GM21576 (cell line): ENCODE results near the gene HMG20A.
"Not testable (repeated sequence)": the region's sequence is repeated elsewhere in the genome, so short reads cannot be mapped to it uniquely, and the experiment has no call there.

Experiments used
- ATAC-seq: cut with Tn5 transposase; IDR thresholded peaks from one replicate; pipeline ENCODE4 v1.9.1; 2021; ENCODE audit warnings: mild to moderate bottlenecking, moderate library complexity; ENCODE audit not compliant: unreplicated experiment

Gene HMG20A

DNA sequence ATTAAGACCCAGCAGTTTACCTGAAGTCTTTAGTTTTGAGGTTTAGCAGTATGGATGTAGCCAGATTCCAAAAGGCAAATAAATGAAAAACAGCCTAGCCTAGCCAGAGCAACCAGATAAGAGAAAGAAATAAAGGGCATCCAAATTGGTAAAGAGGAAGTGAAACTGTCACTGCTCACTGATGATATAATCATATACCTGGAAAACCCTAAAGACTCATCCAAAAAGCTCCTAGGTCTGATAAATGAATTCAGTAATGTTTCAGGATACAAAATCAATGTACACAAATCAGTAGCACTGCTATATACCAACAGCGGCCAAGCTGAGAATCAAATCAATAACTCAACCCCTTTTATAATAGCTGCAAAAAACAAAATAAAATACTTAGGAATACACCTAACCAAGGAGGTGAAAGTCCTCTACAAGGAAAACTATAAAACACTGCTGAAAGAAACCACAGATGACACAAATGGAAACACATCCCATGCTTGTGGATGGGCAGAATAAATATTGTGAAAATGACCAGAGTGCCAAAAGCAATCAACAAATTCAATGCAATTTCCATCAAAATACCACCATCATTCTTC lies 14.4 kb upstream of the HMG20A start:
- not testable (repeated sequence) for ATAC-seq

DNA sequence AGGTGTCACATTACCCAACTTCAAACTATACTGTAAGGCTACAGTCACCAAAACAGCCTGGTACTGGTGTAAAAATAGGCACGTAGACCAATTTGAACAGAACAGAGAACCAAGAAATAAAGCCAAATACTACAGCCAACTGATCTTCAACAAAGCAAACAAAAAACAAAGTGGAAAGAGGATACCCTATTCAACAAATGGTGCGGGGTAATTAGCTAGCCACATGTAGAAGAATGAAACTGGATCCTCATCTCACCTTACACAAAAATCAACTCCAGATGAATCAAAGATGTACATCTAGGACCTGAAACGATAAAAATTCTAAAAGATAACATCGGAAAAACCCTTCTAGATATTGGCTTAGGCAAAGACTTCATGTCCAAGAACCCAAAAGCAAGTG lies 13.8 kb upstream of the HMG20A start:
- no peak for ATAC-seq

DNA sequence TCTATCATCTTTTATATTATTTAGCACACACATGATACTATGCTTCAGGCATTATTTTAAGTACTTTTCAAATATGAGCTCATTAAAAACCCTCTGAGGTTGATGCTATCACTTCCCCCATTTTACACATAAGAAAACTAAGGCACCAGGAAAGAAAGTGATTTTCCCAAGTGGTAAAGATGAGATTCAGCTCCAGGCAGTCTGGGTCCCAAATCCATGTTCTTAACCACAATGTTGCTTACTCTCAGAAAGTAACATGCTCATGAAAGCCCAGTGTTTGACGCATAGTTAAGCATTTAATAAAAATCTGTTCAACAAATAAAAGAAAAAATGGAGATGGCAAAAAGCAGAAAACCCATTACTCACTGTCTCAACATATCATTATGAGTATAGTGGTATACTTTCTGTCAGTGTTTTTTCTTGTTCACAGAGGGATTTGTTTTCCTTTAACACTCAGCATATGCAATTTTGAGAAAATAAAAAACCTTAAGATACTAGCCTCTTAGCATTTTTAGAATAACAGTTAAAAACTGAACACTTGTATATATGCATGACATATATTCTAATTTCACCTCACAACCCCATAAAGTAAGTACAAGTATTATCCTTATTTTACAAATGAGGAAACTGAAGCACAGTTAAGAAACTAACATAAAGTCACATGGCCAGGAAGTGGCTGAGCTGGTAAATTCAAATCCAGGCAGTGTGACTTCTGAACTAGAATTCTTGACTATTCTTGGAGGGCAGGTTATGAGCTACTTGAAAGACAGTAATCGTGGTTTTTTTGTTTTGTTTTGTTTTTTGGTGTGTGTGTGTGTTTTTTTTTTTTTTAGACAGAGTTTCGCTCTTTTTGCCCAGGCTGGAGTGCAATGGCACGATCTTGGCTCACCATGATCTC lies 11.2 kb upstream of the HMG20A start:
- peak; percentile 63 for ATAC-seq

DNA sequence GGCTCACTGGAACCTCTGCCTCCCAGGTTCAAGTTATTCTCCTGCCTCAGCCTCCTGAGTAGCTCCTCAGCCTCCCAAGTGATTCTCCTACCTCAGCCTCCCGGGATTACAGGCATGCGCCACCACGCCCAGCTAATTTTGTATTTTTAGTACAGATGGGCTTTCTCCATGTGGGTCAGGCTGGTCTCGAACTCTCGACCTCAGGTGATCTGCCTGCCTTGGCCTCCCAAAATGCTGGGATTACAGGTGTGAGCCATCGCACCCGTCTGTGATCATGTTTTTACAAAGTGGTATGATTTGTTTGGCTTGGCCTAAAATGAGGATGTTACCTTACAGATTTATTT lies 10.6 kb upstream of the HMG20A start:
- not testable (repeated sequence) for ATAC-seq

DNA sequence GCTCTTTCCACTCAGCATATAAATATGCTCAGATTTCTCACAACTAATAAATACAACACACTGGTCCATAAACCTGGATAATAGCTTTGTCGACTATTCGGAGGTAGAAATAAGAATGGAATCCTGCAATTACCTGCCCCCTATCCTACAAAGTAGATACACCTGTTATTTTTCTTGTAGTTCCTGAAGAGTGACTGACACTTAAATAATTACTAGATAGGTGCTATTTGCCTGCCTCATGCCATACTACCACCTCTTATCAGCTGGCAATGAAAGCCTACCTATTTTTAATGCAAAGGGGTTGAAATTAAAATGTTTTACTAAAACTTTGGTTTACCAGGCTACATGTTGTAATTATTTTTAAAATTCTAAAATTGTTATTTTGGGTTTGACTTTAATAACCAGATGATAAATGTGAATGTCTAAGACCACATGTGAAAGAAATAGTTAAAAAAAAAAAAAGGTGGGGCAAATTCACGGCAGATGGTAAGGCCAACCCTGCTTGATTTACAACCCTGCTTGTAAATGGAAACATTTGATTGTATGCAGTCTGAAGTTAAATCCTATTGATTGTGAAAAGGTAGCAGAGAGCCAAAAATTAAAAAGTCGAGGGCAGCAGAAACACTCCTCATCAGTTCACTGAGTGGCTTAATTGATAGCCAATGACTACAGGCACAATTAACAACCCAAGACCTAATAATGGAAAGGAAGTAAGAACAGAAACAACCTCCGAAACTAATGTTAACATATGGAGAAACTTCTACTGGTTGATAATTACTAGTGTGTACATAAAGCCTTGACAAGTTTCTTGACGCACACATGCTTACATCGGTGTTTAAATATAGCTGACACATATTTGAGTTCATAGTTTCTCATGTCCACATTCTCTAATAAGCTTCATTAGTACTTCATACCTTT lies 9.7 kb upstream of the HMG20A start:
- no peak for ATAC-seq

DNA sequence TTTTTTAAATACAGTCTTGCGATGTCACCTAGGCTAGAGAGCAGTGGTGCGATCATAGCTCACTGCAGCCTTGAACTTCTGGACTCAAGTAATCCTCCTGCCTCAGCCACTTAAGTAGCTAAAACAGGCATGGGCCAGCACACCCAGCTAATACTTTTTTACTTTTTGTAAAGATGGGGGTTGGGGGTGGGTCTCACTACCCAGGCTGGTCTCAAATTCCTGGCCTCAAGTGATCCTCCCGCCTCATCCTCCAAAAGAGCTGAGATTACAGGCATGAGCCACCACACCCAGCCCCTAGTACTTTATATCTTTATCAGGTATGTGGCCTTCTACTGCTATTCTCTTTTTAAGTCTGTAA lies 9.1 kb upstream of the HMG20A start:
- no peak for ATAC-seq

DNA sequence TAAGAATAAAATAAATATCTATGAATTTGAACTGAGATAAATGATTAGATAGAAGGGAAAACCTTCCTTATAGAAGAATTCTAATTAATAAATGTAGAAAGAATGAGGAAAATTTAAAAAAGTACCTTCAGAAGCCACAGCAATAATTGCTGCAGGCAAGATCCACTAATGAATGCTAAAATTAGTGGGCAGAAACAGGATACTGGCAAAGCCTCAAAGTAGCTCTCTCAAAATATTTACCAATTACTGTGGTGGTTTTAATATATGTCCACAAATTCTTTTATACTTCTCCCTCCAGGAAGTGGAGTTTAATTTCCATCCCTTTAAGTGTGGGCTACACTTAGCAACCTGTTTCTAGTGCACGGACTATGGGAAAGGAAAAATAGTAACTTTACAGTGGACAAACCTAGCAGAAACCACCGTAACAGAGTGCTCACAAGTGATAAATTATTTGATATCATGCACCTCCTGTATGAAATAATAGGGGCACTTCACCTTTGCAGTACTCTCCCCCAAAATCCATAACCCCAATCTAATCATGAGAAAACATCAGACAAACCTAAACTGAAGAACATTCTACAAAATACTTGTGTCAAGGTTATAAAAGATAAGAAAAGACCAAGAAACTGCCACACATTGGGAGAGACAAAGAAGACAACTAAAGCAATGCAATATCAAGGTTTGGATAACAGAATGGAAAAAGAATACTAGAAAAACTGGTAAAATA lies 7.6 kb upstream of the HMG20A start:
- no peak for ATAC-seq

DNA sequence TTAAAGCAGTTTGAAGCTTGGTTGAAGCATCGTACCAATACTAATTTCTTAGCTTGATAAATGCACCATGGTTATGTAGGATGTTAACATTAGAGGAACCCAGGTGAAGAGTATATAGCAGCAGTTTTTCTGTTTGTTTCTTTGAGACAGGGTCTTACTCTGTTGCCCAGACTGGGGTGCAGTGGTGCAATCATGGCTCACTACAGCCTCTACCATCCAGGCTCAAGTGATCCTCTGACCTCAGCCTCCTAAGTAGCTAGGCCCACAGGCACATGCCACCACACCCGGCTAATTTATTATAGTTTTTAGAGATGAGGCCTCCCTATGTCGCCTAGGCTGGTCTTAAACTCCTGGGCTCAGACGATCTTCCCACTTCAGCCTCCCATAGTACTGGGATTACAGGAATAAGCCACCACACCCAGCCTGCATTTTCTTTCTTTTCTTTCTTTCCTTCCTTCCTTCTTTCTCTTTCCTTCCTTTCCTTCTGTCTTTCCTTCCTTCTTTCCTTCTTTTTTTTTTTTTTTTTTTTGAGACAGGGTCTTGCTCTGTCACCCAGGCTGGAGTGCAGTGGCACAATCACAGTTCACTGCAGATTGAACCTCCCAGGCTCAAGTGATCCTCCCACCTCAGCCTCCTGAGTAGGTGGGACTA lies 6.9 kb upstream of the HMG20A start:
- ATAC-seq: no peak

DNA sequence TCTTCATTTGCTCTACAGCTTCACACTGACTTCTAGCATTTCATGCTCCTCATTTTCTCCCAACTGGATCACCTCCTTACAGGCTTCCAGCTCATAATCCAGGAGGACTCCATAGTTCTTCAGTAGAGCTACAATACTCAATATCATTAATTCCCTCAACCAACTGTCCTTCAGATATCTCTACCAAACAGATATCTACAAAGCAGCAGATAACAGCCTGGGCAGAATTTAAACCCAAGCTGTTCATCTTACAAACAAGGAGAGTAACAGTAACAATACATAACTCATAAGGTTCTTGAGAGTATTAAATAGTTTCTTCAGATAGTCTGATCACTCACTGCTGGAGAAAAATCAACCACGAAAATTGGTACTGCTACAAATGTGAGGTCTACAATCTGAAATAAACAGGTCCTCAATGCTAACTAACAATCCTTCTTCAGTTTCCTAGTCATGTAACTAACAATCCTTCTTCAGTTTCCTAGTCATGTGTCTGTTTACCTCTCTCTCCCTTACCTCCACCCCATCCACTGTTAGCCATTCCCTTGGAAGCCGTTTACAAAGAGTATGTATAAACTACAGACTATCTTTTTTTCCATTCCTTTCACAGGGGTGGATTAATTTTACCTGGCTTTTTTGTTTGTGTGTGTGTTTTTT lies 5.8 kb upstream of the HMG20A start:
- no peak for ATAC-seq

DNA sequence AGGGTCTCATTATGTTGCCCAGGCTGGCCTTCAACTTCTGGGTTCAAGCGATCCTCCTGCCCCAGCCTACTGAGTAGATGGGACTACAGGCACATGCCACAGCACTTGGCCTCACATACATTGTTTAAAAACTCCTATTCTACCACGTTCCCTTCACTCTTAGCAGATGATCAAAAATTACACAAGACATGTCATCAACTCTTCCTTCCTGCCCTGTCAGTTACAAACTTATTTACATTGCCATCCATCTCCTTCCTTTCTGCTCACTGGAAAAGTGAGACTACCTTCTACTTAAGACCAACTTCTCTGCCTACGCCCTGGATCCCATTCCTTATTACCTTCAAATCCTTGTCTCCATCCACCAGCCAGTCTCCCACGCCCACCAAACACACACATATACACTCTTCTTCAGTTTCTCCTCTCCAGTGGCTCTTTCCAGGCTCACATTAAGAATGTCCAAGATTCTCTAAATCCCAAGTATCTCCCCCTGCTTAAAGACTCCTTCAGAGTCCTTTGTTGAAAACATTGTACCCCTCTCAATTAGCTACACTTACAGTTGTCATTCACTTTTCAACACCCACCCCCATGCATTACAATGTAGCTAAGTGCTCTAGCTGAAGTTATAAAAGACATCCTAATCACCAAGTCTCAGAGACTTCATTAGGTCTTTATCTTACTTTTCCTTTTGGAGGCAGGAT lies 5.1 kb upstream of the HMG20A start:
- no peak for ATAC-seq

DNA sequence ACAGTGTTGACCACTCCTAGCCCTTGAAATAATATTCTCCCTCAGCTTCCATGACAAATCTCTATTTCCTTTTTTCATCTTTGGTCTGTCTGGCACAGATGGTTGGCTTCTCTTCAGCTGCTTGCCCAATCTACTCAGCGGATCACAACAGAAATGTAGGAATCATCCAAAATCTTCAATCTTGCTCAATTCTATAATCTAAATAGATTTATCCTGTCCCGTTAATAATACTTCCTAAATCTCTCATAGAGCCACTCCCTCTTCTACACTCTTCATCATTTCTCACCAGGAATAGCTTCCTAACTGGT lies 4.6 kb upstream of the HMG20A start:
- ATAC-seq: no peak

DNA sequence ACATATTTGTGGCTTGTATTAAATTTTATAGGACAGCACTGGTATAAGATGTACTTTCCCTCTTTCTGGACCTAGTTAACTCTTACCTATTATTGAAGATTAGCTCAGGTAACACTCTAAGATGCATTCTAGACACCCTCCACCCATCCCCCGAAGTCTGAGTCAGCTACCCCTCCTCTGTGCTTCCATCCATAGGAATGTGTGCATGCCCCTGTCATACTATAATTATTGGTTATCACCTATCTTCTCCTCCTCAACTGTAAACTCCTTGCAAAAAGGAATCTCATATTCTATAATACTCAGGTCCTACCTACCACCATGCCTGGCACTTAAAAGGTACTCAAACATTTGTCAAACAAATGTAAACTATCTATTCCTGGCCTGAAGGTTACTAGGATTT lies 3.7 kb upstream of the HMG20A start:
- ATAC-seq: no peak

DNA sequence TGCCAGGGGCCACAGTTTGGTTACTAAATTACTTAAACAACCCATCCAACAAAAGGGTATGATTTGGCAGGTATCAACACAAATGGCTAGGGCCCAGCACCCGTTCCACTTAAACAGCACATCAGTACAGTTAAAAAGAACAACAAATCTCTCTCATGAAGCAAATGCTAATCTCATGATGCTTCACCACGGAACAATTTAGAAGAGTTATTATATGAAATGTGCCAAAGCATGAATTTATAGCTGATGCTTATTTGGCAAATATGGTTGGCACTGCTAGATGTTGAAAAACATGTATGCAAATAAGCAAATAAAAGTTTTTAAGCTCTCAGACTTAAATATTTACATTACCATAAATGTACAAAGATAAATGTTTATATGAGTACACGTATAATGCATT lies 3.1 kb upstream of the HMG20A start:
- no peak for ATAC-seq

DNA sequence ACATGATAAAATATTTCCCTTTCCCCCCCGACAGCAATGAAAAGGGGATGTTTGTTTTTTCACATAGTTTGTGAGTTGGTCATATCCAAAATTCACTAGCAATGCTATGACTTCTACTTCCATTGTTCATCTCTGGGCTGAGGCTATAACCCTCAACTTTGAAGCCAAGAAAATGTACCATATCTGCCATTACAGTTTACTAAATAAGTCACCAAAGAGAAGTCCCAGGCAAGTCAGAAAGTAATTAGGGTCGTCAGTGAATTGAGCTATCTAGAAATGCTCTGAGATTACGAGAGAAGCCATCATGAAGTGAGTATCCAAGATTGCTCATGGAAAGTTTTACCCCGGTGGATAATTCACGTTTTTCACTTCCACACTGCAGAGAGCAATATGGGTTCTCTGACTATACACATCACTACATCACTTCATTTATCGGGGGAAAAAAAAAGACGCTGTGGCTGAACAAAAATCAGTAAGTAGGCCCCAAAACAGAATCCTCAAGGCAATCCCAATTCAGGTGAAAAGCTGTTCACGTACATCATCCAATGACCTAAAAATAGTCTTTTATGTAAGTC lies 2.2 kb upstream of the HMG20A start:
- no peak for ATAC-seq

DNA sequence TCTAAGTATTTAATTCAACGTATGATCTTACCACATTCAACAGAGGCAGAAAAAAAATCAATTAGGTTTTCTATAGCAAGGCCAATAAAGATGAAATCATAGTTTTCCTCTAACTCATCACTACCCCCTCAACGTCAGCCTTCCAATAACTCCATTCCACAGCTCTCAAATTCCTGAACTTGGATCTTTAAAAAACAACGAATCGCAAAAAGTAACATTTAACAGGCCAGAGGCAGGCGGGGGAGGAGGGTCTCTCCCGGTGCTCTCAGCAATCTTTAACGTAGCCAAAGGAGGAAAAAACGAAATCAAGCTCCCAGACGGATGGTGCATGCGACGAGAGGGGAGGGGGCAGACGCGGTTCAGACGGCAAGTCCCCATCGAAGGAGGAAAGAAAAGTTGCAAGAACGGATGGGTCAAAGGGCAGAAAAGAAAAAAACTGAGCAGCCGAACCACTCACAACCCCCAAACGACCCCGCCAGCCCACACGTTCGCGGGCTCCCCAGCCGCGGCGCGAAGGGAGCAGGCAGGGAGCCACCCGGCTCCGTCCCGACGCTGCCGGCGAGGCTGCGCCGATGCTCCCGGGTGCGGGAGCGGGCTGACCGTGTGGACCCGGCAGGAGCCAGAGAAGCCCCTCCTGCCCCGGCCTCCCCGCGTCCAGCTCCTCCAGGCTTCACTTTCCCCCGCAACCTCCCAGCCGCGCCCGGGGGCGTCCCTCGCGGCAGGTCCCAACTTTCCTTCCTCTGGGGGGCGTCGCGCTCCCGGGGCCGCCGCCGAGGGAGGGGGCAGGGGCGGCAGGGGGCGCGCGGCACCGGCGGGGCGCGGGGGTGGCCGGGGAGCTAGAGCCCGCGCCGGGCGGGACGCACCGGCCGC lies 1.5 kb upstream of the HMG20A start:
- peak; percentile 21 for ATAC-seq

DNA sequence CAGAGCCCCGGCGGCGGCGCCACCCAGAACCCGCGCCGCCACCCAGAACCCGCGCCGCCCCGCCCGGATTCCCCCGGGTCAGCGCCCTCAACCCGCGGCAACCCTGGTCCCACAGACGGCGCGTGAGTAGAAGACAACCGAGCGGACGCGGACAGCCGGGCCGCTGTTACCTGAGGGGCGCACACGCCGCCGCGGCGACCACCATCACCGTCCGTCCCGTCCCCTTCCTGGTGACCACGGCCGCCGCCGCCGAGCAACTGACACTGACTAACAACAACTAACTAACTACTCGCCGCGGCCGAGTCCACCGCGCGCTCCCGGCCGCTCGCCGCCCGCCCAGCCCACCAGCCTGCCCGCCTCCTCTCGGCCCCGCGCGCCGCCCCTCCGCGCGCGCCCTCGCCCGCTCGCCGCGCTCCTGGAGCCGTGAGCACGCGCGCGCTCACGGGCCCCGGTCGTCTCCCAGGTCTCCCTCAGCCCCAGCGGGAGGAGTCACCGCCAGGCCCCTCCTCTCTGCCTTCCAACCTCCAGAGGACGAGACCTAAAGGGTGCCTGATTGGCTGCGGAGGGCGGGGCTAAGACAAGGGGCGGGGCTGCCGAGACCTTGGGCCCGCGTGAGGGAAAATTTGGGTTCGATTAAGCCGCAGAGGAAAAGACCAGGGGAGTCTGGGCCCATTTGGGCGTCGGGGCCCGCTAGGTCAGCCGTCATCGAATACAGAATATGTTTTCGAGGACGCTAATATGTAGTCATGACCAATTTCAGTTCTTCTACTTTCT lies 665 bp upstream of the HMG20A start, which contains the start of gene PEAK1:
Gene PEAK1, minus strand, starts transcription at position 269 of the 774 bp plus-strand sequence. CDS start 238,178 bp downstream, outside the sequence.
- ATAC-seq: peak; percentile 89

DNA sequence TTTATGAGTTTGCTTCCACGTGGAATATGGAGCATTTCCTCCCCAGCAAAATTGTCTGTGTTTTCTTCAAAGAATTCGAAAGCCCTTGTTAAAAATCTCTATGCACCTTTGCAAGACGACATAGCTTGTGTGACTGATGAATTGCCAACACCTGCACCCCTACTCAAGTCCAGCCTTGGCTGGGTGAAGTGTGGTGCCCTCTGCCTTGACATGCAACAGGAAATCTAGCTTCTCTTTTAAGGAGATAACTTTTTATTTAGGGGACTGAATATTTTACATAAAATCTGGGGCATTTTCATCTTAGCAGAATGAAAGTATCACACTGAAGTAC lies 647 bp downstream of the HMG20A start:
- no peak for ATAC-seq

DNA sequence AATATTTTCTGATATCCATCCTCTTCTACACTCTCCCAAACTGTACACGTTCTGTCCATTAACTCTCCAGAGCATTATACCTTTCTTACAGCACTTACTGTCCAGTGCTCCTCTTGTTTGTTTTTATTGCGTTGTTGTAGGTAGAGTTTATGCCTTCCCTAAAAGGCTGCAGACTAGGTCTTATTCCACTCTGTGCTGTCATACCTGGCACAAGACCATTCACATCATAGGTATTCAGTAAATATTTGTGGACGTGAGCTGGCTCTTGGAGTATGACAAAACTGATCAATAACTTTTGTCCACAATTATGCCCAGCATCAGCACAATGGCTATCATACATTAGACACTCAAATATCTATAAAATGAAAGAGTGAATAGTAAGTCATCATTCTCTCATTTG lies 4.4 kb downstream of the HMG20A start:
- ATAC-seq: no peak
